GM12875 (cell line): Measurements from ENCODE around the gene DCAF11.
"Not testable (repeated sequence)": the region's sequence is repeated elsewhere in the genome, so short reads cannot be mapped to it uniquely, and the experiment has no call there.

ENCODE experiments used
- H3K4me3 ChIP-seq: one replicate; pipeline ENCODE4 v1.5.1; 2011; ENCODE audit warnings: low read depth, low read length, control low read depth
- TF ChIP-seq, protein P1 (sequence below): IDR thresholded peaks from 2 replicates; pipeline ENCODE4 v1.5.1; 2011; ENCODE audit warnings: low read depth, mild to moderate bottlenecking, control low read depth, inconsistent platforms, low read length, moderate library complexity, borderline replicate concordance; ENCODE audit not compliant: insufficient read depth

Gene DCAF11

DNA sequence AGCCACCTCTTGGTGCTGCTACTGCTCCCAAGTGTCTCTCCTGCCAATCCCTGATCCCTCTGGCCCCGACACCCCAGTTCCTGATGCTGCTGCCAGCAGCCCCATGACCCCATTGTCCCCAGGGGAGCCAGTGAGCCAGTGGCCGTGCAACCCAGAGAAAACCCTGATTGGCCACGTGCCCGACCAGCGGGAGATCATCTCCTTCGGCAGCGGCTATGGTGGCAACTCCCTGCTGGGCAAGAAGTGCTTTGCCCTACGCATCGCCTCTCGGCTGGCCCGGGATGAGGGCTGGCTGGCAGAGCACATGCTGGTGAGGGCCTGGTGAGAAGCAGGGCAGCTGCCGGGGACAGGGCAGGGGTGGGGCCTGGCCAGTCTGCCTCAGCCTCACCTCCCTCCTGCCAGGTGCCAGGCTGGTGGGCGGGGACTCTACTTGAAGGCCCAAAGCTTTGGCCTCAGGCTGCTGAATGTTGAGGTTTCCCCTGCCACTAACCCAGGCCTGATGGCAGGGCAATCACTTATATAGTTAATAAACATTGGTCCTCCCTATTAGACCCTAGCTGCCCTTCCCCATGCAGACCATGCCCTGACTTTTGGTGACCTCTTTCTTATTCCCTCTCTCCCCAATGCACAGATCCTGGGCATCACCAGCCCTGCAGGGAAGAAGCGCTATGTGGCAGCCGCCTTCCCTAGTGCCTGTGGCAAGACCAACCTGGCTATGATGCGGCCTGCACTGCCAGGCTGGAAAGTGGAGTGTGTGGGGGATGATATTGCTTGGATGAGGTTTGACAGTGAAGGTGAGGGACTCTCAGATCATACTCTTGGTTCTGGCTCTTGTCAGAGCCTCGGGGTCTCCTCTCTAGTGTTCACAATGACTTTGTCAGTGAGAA is 15.4 kb upstream of the DCAF11 start:
- TF ChIP-seq, protein P1, sequence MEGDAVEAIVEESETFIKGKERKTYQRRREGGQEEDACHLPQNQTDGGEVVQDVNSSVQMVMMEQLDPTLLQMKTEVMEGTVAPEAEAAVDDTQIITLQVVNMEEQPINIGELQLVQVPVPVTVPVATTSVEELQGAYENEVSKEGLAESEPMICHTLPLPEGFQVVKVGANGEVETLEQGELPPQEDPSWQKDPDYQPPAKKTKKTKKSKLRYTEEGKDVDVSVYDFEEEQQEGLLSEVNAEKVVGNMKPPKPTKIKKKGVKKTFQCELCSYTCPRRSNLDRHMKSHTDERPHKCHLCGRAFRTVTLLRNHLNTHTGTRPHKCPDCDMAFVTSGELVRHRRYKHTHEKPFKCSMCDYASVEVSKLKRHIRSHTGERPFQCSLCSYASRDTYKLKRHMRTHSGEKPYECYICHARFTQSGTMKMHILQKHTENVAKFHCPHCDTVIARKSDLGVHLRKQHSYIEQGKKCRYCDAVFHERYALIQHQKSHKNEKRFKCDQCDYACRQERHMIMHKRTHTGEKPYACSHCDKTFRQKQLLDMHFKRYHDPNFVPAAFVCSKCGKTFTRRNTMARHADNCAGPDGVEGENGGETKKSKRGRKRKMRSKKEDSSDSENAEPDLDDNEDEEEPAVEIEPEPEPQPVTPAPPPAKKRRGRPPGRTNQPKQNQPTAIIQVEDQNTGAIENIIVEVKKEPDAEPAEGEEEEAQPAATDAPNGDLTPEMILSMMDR: no peak

DNA sequence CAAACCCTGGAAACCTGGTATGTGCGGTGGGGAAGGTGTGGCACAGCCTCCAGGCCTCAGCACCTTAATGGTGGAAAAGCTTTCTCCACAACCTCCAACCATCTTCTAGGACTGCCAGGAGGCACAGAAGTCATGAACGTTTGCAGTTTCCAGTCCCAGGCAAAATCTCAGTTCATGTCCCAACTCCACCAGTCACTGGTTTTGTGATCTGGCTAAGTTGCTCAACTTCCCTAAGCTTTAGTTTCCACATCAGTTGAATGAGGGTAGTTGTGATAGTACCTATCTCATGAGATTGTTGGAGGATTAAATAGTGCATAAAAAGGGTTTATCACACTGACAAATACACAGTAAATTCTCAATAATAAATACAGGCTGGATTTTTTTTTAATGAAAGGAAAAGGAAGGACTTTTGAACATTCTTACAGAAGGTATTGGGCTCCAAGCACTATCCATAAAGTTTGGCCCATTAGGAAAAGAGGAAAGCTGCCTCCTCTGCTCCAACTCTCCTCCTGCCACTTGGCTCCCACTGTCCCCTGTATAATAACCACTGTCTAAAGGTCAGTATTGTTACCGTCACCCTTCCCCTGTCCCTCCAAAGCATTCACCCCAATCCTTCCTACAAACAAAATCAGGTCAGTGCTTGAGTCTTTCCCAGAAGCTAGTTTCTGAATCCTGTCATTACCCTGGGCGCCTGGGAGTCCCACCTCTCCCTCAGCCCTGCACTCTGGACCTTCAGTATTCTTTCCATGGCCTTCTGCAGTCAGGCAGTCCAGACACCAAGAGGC is 14.2 kb upstream of the DCAF11 start:
- H3K4me3 ChIP-seq: no peak overlapping the region
- TF ChIP-seq, protein P1: no peak

More for the DNA sequence above, 15.4 kb upstream of the DCAF11 start:
- H3K4me3 ChIP-seq: no peak overlapping the region

DNA sequence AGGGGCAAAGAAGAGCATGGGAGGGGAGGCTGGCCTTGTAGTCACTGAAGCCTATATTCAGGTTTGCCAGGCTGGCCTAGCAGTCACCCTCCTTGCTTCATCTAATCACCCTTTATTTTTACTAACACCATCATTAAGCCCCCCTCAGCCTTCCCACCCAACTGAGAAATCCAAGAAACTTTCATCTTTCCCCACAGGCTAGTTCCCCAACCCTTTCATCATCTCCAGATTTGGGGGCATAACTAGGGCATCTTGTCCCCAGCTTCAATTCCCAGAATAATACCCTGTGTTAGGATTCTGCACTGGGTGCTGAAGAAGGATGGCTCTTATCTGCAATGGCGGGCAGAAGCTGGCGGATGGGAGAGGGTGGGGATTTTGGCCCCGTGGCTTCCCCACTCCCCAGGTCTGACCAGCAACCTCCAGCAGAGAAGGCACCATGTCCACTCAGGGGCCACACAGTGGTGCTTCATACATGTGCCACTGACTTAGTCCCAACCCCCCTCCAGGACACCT is 13.5 kb upstream of the DCAF11 start:
- H3K4me3 ChIP-seq: no peak overlapping the region
- TF ChIP-seq, protein P1: no peak

DNA sequence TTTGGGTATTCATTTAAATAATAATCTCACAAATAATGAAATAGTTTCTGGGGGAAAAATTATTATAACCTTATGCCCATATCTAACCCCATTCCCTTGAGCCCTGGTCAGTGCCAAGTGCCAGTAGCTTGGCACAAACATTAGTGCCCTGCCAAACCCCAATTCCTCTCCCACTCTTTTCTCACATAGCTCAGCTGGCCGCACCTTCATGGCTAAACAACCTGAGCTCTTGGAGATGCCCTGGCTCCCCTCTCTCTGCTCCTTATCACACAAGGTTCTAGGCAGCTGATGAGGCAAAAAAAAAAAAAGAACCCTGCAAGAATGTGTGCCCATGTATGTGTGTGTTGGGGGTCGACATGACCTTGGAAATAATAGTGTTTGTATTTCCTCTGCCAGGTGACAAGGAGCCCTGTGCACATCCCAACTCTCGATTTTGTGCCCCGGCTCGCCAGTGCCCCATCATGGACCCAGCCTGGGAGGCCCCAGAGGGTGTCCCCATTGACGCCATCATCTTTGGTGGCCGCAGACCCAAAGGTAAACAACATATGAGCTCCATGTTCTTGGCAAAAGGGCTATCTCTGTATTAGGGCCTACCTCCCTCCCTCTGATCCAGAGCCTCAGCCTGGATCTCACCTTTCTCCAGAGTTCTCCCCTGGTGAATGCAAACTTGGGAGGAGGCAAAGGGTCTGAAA is 12.1 kb upstream of the DCAF11 start:
- TF ChIP-seq, protein P1: no peak

DNA sequence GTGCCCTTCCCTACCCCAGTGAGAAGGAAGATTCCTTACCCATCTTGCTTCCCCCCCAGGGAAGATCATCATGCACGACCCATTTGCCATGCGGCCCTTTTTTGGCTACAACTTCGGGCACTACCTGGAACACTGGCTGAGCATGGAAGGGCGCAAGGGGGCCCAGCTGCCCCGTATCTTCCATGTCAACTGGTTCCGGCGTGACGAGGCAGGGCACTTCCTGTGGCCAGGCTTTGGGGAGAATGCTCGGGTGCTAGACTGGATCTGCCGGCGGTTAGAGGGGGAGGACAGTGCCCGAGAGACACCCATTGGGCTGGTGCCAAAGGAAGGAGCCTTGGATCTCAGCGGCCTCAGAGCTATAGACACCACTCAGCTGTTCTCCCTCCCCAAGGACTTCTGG is 11.1 kb upstream of the DCAF11 start:
- TF ChIP-seq, protein P1: no peak
- H3K4me3 ChIP-seq: no peak overlapping the region

More for the DNA sequence above, 12.1 kb upstream of the DCAF11 start:
- no peak overlapping the region for H3K4me3 ChIP-seq

DNA sequence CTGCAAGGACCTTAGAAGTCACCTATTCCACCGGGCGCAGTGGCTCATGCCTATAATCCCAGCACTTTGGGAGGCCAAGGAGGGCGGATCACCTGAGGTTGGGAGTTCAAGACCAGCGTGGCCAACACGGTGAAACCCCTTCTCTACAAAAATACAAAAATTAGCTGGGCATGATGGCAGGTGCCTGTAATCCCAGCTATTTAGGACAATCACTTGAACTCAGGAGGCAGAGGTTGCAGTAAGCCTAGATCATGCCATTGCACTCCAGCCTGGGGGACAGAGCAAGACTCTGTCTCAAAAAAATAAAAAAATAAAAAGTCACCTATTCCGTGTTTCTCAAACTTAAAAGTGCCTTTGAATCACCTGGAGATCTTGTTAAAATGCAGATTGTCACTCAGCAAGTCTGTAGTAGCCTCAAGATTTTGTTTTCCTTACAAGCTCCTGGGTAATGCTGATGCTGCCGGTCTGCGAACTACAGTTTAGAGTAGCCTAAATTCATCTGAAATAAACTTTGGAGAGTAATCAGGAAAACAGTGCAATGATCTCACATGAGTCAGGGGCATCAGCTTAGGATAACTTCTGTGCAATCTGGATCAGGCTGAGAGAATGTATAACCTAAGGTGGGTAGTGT is 8.9 kb upstream of the DCAF11 start:
- H3K4me3 ChIP-seq: not testable (repeated sequence)

DNA sequence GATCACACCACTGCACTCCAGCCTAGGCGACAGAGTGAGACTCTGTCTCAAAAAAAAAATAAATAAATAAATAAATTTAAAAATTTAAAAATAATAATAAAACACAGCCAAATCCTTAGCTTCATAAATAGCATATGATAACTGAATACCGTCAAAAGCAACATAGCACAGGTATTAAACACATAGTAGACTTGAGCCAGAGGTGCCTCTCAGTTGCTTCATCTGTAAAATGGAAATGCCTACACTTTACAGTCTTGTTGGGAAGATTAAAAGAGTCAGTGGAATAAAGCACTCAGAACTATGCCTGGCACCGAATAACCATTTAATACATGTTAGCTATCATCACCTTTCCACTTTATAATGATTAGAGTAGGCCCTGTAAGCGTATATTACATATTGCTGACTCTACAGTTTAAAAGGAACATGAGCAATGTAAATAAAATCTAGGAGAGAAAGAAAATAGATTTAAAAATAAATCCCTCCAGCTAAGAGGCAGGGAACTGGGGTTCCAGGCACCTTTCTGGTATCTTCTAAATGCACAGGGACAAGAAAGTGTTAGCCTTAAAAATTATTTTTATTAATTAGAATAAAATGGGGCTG is 7.8 kb upstream of the DCAF11 start:
- TF ChIP-seq, protein P1: no peak
- H3K4me3 ChIP-seq: no peak overlapping the region
